RWPE2 (cell line): Measurements from ENCODE around the gene TAF11L13.

Source experiments
- ATAC-seq: fragments of 200-7000 bp; cut with Tn5 transposase; 3 replicates; pipeline ENCODE4 v1.9.1; 2021; ENCODE audit warnings: low read depth
- DNase-seq: peaks from one replicate; pipeline ENCODE4 v3.0.0-alpha.2; 2020; ENCODE audit warnings: low spot score
- H3K27ac ChIP-seq: fragments of 450-650 bp; 2 replicates; pipeline ENCODE4 v1.5.1; 2017; ENCODE audit warnings: mild to moderate bottlenecking; ENCODE audit not compliant: poor library complexity, severe bottlenecking
- H3K27me3 ChIP-seq: fragments of 250-450 bp; sonication (Bioruptor Pico); 2 replicates; pipeline ENCODE4 v1.5.1; 2021; ENCODE audit warnings: mild to moderate bottlenecking, moderate library complexity; ENCODE audit not compliant: insufficient read depth, poor library complexity, severe bottlenecking
- H3K36me3 ChIP-seq: fragments of 250-450 bp; sonication (Bioruptor Pico); 2 replicates; pipeline ENCODE4 v1.5.1; 2020; ENCODE audit warnings: low read depth, mild to moderate bottlenecking, moderate library complexity
- H3K4me1 ChIP-seq: fragments of 250-450 bp; sonication (Bioruptor Pico); 2 replicates; pipeline ENCODE4 v1.5.1; 2021; ENCODE audit warnings: mild to moderate bottlenecking, moderate library complexity; ENCODE audit not compliant: insufficient read depth, poor library complexity, severe bottlenecking
- H3K4me3 ChIP-seq: fragments of 250-450 bp; sonication (Bioruptor Pico); 2 replicates; pipeline ENCODE4 v1.5.1; 2021; ENCODE audit warnings: mild to moderate bottlenecking, moderate library complexity; ENCODE audit not compliant: severe bottlenecking
- H3K9me3 ChIP-seq: fragments of 250-450 bp; sonication (Bioruptor Pico); 2 replicates; pipeline ENCODE4 v1.5.1; 2021; ENCODE audit warnings: mild to moderate bottlenecking, moderate library complexity; ENCODE audit not compliant: severe bottlenecking
- TF ChIP-seq, protein P1 (sequence below): fragments of 450-650 bp; IDR thresholded peaks from one replicate; pipeline ENCODE4 v1.5.1; 2017; ENCODE audit warnings: mild to moderate bottlenecking, moderate library complexity; ENCODE audit not compliant: poor library complexity, severe bottlenecking

Gene TAF11L13

DNA sequence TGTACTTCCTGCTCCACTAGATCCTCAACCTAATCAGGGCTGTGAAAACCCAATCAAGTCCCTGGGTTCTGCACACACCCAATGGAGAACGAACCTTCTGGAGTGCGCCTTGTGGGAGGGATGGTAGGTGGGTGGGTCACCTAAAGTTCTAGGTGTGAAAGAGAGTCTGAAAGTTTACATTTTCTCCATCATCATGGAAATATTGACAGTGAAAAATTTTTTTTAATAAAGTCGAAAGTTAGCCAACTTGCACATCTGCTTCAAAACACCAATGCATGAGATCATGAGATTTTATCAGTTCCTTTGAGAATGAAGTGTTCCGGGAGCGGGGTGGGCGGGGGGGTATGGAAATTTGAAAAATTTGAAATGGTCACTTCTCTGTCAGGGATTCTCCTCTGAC lies 24.0 kb downstream of the TAF11L13 start:
- TF ChIP-seq, protein P1, sequence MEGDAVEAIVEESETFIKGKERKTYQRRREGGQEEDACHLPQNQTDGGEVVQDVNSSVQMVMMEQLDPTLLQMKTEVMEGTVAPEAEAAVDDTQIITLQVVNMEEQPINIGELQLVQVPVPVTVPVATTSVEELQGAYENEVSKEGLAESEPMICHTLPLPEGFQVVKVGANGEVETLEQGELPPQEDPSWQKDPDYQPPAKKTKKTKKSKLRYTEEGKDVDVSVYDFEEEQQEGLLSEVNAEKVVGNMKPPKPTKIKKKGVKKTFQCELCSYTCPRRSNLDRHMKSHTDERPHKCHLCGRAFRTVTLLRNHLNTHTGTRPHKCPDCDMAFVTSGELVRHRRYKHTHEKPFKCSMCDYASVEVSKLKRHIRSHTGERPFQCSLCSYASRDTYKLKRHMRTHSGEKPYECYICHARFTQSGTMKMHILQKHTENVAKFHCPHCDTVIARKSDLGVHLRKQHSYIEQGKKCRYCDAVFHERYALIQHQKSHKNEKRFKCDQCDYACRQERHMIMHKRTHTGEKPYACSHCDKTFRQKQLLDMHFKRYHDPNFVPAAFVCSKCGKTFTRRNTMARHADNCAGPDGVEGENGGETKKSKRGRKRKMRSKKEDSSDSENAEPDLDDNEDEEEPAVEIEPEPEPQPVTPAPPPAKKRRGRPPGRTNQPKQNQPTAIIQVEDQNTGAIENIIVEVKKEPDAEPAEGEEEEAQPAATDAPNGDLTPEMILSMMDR = no peak
- Histone ChIP-seq H3K4me3 (no peak overlapping the region), H3K27me3 (no peaks in the 10 kb centered on the region), H3K4me1 (no peaks in the 10 kb centered on the region), H3K27ac (no peak overlapping the region), H3K36me3 (no peaks in the 10 kb centered on the region), H3K9me3 (no peaks in the 10 kb centered on the region)
- no peak for ATAC-seq
- DNase-seq = no peak

DNA sequence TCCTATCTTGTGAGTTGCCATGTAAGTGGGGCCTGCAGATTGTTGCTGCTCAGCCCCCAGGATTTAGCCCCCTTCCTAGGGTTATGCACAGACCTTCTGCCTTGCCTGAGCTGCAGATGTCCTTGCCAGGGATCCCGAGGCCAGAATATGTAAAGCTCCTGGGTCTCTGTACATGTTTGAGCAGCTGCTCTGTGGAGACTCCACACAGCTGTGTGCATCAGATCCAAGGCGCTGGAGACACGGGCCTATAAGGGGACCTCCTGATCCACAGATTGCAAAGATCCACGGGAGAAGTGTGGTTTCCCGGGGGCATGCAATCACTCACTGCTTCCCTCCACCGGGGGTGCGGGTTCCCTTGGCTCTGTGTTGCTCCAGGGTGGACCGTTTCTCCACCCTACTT lies 31.3 kb downstream of the TAF11L13 start:
- Histone ChIP-seq H3K4me1 (no peaks in the 10 kb centered on the region), H3K9me3 (no peaks in the 10 kb centered on the region), H3K27me3 (no peaks in the 10 kb centered on the region), H3K36me3 (no peaks in the 10 kb centered on the region), H3K4me3 (no peak overlapping the region), H3K27ac (no peak overlapping the region)
- DNase-seq = no peak
- TF ChIP-seq, protein P1 = no peak
- ATAC-seq = no peak

DNA sequence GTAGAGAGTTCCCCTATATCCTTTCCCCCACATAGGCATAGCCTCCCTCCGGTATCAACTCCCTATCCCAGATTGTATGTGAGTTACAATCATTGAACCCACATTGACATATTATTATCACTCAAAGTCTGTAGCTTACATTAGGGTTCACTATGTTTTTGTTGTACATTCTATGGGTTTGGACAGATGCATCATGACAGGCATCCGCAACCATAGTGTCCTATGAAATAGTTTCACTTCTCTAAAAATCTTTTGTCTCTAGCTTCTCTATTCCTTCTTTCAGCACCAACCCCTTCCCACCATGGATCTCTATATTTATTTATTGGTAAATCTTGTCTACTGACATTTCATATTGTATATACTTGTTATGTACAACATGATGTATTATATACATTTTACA lies 33.9 kb downstream of the TAF11L13 start:
- no peak overlapping the region for H3K4me3 ChIP-seq
- ATAC-seq (no peak), DNase-seq (no peak)

DNA sequence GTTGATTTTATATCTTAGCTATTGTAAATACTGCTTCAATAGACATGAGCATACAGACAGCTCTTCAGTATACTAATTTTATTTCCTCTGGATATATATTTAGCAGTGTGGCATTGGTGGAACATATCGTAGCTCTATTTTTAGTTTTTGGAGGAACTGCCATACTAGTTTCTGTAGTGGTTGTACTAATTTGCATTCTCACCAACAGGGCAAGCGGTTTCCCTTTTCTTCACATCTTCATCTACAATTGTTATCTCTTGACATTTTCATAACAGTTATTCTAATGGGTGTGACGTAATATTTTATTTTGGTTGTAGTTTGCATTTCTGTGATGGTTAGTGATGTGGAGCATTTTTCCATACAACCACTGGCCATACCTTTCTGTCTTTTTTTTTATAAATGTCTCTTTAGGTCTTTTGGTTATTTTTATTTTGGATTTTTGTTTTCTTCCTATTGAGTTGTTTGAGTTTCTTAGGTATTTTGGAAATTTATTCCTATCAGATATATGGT lies 34.9 kb downstream of the TAF11L13 start:
- Histone ChIP-seq H3K4me3 (no peak overlapping the region), H3K4me1 (no peaks in the 10 kb centered on the region), H3K36me3 (no peaks in the 10 kb centered on the region), H3K27me3 (no peaks in the 10 kb centered on the region), H3K9me3 (no peaks in the 10 kb centered on the region), H3K27ac (no peak overlapping the region)
- no peak for ATAC-seq
- DNase-seq = no peak
- TF ChIP-seq, protein P1 = no peak

More for the DNA sequence above, 33.9 kb downstream of the TAF11L13 start:
- no peak overlapping the region for H3K27ac ChIP-seq
- no peaks in the 10 kb centered on the region for H3K9me3 ChIP-seq
- TF ChIP-seq, protein P1 = no peak
- H3K4me1 ChIP-seq = no peaks in the 10 kb centered on the region
- no peaks in the 10 kb centered on the region for H3K27me3 ChIP-seq
- no peaks in the 10 kb centered on the region for H3K36me3 ChIP-seq

DNA sequence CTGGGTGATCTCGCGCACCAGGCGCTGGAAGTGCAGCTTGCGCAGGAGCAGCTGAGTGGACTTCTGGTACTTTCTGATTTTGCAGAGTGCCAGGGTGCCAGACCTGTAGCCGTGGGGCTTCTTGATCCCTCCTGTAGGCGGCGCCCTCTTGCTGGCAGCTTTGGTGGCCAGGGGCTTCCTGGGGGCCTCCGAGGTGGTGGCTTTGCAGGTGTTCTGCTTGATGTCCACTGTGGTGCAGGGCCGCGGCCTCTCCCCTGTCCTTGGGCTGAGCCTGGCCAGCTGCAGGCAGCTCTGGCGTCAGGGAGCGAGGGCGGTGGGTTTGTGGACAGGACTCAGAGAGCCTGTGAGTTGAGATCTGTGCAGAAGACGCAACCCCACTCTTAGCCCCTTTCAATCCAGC lies 38.5 kb downstream of the TAF11L13 start:
- Histone ChIP-seq H3K36me3 (no peaks in the 10 kb centered on the region), H3K27ac (no peak overlapping the region), H3K27me3 (no peaks in the 10 kb centered on the region), H3K4me3 (no peak overlapping the region), H3K9me3 (no peaks in the 10 kb centered on the region), H3K4me1 (no peaks in the 10 kb centered on the region)
- ATAC-seq (no peak), DNase-seq (no peak)
- TF ChIP-seq, protein P1 = no peak
